ENCODE results near the gene ASMT. TPM values are rescaled to one million over a fixed set of nuclear protein-coding genes. Genes with fewer than 3 reads are reported as not detected.

The ASMT gene
- total RNA-seq, 1 experiment from 2014 or later: not detected

DNA sequence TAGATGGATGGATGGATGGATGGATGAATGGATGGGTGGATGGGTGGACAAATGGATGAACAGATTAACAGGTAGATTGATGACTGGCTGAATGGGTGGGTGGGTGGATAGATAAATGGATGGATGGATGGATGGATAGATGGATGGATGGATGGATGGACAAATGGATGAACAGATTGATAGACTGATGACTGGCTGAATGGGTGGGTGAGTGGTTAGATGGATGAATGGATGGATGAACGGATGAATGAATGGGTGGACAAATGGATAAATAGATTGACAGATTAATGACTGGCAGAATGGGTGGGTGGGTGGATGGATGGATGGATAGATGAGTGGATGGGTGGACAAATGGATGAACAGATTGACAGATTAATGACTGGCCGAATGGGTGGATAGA lies 37.0 kb upstream of the ASMT start:
- H3K9me3 ChIP-seq (ENCODE audit: control insufficient read depth in 1 of 2, insufficient read depth in 1 of 2, low read depth in 1 of 2, low read length in 2 of 2): no peaks in the 10 kb centered on the region
- no peaks in the 10 kb centered on the region for H3K27me3 ChIP-seq (ENCODE audit: insufficient read depth, low read length)
- POLR2A ChIA-PET: no interaction called here
- H3K4me2 ChIP-seq (ENCODE audit: low read length): no peak overlapping the region
- H3K36me3 ChIP-seq (ENCODE audit: control insufficient read depth in 1 of 2, insufficient read depth in 2 of 2, low read length in 2 of 2): no peaks in the 10 kb centered on the region
- H3K27ac ChIP-seq (ENCODE audit: low read depth, low read length): no peak overlapping the region
- RAD21 ChIA-PET (ENCODE audit: low non-redundant PET in 1 of 2, low total read pairs in 2 of 2, uncharacterized antibody in 2 of 2, unreplicated experiment in 2 of 2): no interaction called here
- no peak overlapping the region for H3K4me3 ChIP-seq (replicated peaks in 1 of 2; ENCODE audit: low read depth in 1 of 2, low read length in 2 of 2)
- H3K79me2 ChIP-seq (ENCODE audit: insufficient read depth, low read length): no peaks in the 10 kb centered on the region
- ATAC-seq (no peak), DNase-seq (ENCODE audit: low read depth, low spot score) (no peak)
- intact Hi-C loops (cut with micrococcal nuclease): no loop called here
- no peak overlapping the region for H2AFZ ChIP-seq (ENCODE audit: low read depth, low read length, poor library complexity, severe bottlenecking)
- no peak overlapping the region for H3K9ac ChIP-seq (ENCODE audit: low read length)
- H4K20me1 ChIP-seq (ENCODE audit: insufficient read depth): no peaks in the 10 kb centered on the region
- BruUV-seq (replicated peaks): no TSS peak
- H3K4me1 ChIP-seq (ENCODE audit: control insufficient read depth in 1 of 2, insufficient read depth in 2 of 2, low read length in 2 of 2): peaks cover 0 to 5% of the 10 kb centered on the region in 2 experiments; a peak in 2 of 4 replicates
- TF ChIP-seq ELF1 (IDR thresholded peaks at IDR 0.05; ENCODE audit: borderline replicate concordance, low read depth) (no peak), FOSL1 (IDR thresholded peaks at IDR 0.05; ENCODE audit: low read depth) (no peak), SRF (IDR thresholded peaks at IDR 0.05; ENCODE audit: low read depth) (no peak), CBX3 (IDR thresholded peaks at IDR 0.05; ENCODE audit: low read depth) (no peak), SP1 (IDR thresholded peaks at IDR 0.05; ENCODE audit: low read depth) (no peak), EZH2 (IDR thresholded peaks at IDR 0.05) (no peak), POLR2A (IDR thresholded peaks at IDR 0.05; ENCODE audit: borderline replicate concordance, extremely low read depth, insufficient read depth, insufficient read length) (no peak), ZNF274 (IDR thresholded peaks at IDR 0.05; ENCODE audit: low read depth, low read length) (no peak)
- H3K9me2 ChIP-seq (ENCODE audit: insufficient read depth): no peaks in the 10 kb centered on the region
- CTCF ChIA-PET: no interaction called here

DNA sequence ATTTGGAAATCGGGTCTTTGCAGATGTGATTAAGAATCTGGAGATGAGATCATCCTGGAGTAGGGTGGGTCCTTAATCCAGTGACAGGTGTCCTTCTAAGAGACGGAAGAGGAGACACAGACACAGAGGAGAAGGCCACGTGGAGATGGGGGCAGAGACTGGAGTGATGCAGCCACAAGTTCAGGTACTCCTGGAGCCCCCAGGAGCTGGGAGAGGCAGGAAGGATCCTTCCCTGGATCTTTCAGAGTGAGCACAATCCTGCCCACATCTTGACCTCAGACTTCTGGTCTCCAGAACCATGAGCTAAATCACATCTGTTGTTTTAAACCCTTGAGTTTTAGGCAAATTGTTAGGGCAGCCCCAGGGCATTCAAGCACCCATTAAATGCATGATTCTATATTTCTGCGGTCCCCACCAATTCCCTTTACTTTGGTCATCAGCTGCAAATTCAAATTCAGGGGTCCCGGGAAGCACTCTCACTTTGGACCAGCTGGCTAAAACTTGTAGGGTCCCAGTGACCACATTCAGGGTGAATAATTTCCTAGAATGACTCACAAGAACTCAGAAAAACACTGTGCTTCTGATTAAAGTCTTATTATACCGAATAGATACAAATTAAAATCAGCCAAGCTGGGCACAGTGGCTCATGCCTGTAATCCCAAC lies 36.2 kb upstream of the ASMT start:
- DNase-seq (ENCODE audit: low read depth, low spot score) (no peak), ATAC-seq (no peak)
- TF ChIP-seq, protein P1, sequence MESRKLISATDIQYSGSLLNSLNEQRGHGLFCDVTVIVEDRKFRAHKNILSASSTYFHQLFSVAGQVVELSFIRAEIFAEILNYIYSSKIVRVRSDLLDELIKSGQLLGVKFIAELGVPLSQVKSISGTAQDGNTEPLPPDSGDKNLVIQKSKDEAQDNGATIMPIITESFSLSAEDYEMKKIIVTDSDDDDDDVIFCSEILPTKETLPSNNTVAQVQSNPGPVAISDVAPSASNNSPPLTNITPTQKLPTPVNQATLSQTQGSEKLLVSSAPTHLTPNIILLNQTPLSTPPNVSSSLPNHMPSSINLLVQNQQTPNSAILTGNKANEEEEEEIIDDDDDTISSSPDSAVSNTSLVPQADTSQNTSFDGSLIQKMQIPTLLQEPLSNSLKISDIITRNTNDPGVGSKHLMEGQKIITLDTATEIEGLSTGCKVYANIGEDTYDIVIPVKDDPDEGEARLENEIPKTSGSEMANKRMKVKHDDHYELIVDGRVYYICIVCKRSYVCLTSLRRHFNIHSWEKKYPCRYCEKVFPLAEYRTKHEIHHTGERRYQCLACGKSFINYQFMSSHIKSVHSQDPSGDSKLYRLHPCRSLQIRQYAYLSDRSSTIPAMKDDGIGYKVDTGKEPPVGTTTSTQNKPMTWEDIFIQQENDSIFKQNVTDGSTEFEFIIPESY (IDR thresholded peaks at IDR 0.05; ENCODE audit: extremely low read depth, insufficient replicate concordance, low read length): no peak
- TF ChIP-seq ZFX (IDR thresholded peaks at IDR 0.05): no peak
- no peak for TF ChIP-seq POLR2AphosphoS5 (IDR thresholded peaks at IDR 0.05; ENCODE audit: low read depth, low read length)
- no peak for TF ChIP-seq RAD21 (IDR thresholded peaks at IDR 0.05; ENCODE audit: low read depth)
- TF ChIP-seq EZH2phosphoT487 (IDR thresholded peaks at IDR 0.05; ENCODE audit: borderline replicate concordance): no peak
- TF ChIP-seq EGR1 (IDR thresholded peaks at IDR 0.05; ENCODE audit: low read depth): no peak
- intact Hi-C loops (cut with micrococcal nuclease): no loop called here
- no peaks in the 10 kb centered on the region for H3K9me2 ChIP-seq (ENCODE audit: insufficient read depth)
- no peak overlapping the region for H3K27ac ChIP-seq (ENCODE audit: low read depth, low read length)
- H3K79me2 ChIP-seq (ENCODE audit: insufficient read depth, low read length): no peaks in the 10 kb centered on the region
- no peaks in the 10 kb centered on the region for H3K27me3 ChIP-seq (ENCODE audit: insufficient read depth, low read length)
- CTCF ChIA-PET: no interaction called here
- H3K36me3 ChIP-seq (ENCODE audit: control insufficient read depth in 1 of 2, insufficient read depth in 2 of 2, low read length in 2 of 2): no peaks in the 10 kb centered on the region
- H3K4me1 ChIP-seq (ENCODE audit: control insufficient read depth in 1 of 2, insufficient read depth in 2 of 2, low read length in 2 of 2): peaks cover 0 to 13% of the 10 kb centered on the region in 2 experiments; a peak in 2 of 4 replicates
- no peaks in the 10 kb centered on the region for H4K20me1 ChIP-seq (ENCODE audit: insufficient read depth)
- no peak overlapping the region for H3K4me3 ChIP-seq (replicated peaks in 1 of 2; ENCODE audit: low read depth in 1 of 2, low read length in 2 of 2)
- no peak overlapping the region for H3K4me2 ChIP-seq (ENCODE audit: low read length)
- POLR2A ChIA-PET: no interaction called here
- H2AFZ ChIP-seq (ENCODE audit: low read depth, low read length, poor library complexity, severe bottlenecking): no peak overlapping the region
- H3K9ac ChIP-seq (ENCODE audit: low read length): no peak overlapping the region
- no TSS peak for BruUV-seq (replicated peaks)
- RAD21 ChIA-PET (ENCODE audit: low non-redundant PET in 1 of 2, low total read pairs in 2 of 2, uncharacterized antibody in 2 of 2, unreplicated experiment in 2 of 2): no interaction called here
- no peaks in the 10 kb centered on the region for H3K9me3 ChIP-seq (ENCODE audit: control insufficient read depth in 1 of 2, insufficient read depth in 1 of 2, low read depth in 1 of 2, low read length in 2 of 2)
